Activated T-helper 17 cell treated with anti-CD3 and anti-CD28 coated beads, Interleukin-2, amount 50 U/mL, for 72 hours (primary cell): Measurements from ENCODE around the gene FOXA1. TPM values are rescaled to one million over a fixed set of nuclear protein-coding genes. Genes with fewer than 3 reads are reported as not detected.
"Not testable (repeated sequence)": the region's sequence is repeated elsewhere in the genome, so short reads cannot be mapped to it uniquely, and the experiment has no call there.

Experiments used
- ATAC-seq: fragments of 150-1000 bp; cut with Tn5 transposase; replicated peaks from 2 replicates; pipeline ENCODE4 v1.10.0; 2021; ENCODE audit warnings: mild to moderate bottlenecking, moderate library complexity
- H3K27ac Mint-ChIP-seq: one replicate; pipeline ENCODE4 v1.8.0; 2022; ENCODE audit warnings: mixed read lengths
- H3K27me3 Mint-ChIP-seq: one replicate; pipeline ENCODE4 v1.8.0; 2022; ENCODE audit warnings: mixed read lengths
- H3K36me3 Mint-ChIP-seq: one replicate; pipeline ENCODE4 v1.8.0; 2022; ENCODE audit warnings: low read depth, mild to moderate bottlenecking, mixed read lengths
- H3K4me1 Mint-ChIP-seq: one replicate; pipeline ENCODE4 v1.8.0; 2022; ENCODE audit warnings: mixed read lengths
- H3K4me3 Mint-ChIP-seq: one replicate; pipeline ENCODE4 v1.8.0; 2022; ENCODE audit warnings: mild to moderate bottlenecking, mixed read lengths
- H3K9me3 Mint-ChIP-seq: one replicate; pipeline ENCODE4 v1.8.0; 2022; ENCODE audit warnings: mixed read lengths
- total RNA-seq, 2 donors: library from RNA; stranded (reverse); gene quantifications; one replicate each; pipeline ENCODE4 v1.2.3, GENCODE V29; 2022

FOXA1 gene
- total RNA-seq, 2 donors from 2014 or later: 0.21 TPM; not detected in 1

DNA sequence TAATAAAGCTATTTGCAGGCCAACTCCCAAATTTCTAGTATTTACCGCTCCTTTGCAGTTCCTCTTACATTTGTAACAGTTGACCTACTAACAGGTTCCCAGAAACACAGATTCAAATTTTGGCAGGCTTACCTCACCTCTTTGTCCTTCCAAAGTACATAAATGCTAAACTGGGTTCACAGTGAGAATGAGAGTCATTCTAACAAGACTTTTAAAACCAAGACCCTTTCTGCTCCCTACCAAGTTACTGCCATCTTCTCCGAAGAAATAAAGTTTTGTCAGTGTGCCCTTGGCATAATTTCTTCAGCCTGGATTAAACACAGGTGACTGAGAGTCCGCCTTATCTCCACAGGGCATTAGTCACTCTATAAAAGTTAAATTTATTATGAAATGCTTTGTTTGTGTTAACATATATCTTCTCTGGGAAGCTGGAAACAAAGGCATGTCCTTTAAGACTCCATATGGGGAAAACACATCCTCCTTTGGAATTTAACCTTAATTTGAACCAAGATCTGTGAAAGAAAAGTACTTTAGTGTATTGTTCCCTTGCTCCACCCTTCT, 28.2 kb downstream of the FOXA1 start:
- peaks cover 5% of the 10 kb centered on the region for H3K27me3 Mint-ChIP-seq
- H3K36me3 Mint-ChIP-seq: no peaks in the 10 kb centered on the region
- no peak overlapping the region for H3K27ac Mint-ChIP-seq
- H3K4me3 Mint-ChIP-seq: no peak overlapping the region
- no peaks in the 10 kb centered on the region for H3K9me3 Mint-ChIP-seq
- ATAC-seq: no peak
- H3K4me1 Mint-ChIP-seq: no peaks in the 10 kb centered on the region

- Mint-ChIP-seq H3K27ac (no peak overlapping the region), H3K4me3 (no peak overlapping the region), H3K27me3 (peaks cover 3% of the 10 kb centered on the region), H3K9me3 (no peaks in the 10 kb centered on the region), H3K4me1 (no peaks in the 10 kb centered on the region), H3K36me3 (no peaks in the 10 kb centered on the region)
- ATAC-seq: no peak
Observed at GRCh38 chr14:37565550-37565949, 29.5 kb downstream of the FOXA1 start.

DNA sequence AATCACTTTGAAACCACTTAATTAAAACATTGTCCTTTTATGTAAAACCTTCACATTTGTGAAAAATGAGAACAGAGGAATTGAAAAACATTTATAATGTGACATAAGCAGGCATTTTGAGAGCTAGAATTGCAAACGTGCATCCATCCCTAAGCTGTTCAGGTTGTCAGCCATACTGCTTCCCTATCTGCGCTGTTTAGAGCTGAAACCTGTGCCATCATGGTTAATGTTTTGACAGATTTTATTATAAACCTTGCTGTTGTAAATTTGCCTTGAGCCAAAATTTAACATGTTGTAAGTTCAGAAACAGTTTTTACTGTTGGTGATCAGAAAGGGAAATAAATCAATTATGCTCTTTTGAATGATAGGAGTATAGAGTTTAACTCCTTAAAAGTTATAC, 31.9 kb downstream of the FOXA1 start:
- no peak overlapping the region for H3K27ac Mint-ChIP-seq
- no peaks in the 10 kb centered on the region for H3K27me3 Mint-ChIP-seq
- H3K36me3 Mint-ChIP-seq: no peaks in the 10 kb centered on the region
- H3K4me3 Mint-ChIP-seq: no peak overlapping the region
- no peaks in the 10 kb centered on the region for H3K4me1 Mint-ChIP-seq
- ATAC-seq: no peak
- H3K9me3 Mint-ChIP-seq: no peaks in the 10 kb centered on the region

- Mint-ChIP-seq H3K36me3 (no peaks in the 10 kb centered on the region), H3K27me3 (no peaks in the 10 kb centered on the region), H3K4me1 (no peaks in the 10 kb centered on the region), H3K27ac (no peak overlapping the region), H3K9me3 (peaks cover 9% of the 10 kb centered on the region), H3K4me3 (no peak overlapping the region)
- ATAC-seq: no peak
Observed at GRCh38 chr14:37559386-37559785, 35.7 kb downstream of the FOXA1 start.

DNA sequence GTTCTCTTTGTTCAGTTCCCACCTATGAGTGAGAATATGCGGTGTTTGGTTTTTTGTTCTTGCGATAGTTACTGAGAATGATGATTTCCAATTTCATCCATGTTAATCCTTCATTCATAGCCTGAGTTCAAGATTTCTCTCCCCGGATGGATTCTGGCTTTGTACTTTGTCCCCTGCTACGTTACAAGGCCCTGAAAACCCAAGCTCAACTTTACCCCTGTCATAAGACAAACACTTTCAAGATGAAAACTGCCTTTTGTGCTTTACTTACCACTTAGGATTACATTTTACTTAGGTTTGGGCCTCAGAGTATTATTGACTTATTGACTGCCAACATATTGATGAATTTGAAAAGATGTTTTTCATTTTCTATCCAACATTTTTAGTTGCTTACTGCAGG, 36.3 kb downstream of the FOXA1 start:
- no peak overlapping the region for H3K27ac Mint-ChIP-seq
- ATAC-seq: no peak
- H3K36me3 Mint-ChIP-seq: no peaks in the 10 kb centered on the region
- H3K4me1 Mint-ChIP-seq: no peaks in the 10 kb centered on the region
- H3K9me3 Mint-ChIP-seq: peaks cover 14% of the 10 kb centered on the region
- no peaks in the 10 kb centered on the region for H3K27me3 Mint-ChIP-seq
- H3K4me3 Mint-ChIP-seq: no peak overlapping the region

- not testable (repeated sequence) for H3K27ac Mint-ChIP-seq, ATAC-seq, H3K36me3 Mint-ChIP-seq, H3K27me3 Mint-ChIP-seq, H3K4me3 Mint-ChIP-seq, H3K4me1 Mint-ChIP-seq
- H3K9me3 Mint-ChIP-seq: peaks cover 17% of the 10 kb centered on the region
Observed at GRCh38 chr14:37555596-37555995, 39.5 kb downstream of the FOXA1 start.

DNA sequence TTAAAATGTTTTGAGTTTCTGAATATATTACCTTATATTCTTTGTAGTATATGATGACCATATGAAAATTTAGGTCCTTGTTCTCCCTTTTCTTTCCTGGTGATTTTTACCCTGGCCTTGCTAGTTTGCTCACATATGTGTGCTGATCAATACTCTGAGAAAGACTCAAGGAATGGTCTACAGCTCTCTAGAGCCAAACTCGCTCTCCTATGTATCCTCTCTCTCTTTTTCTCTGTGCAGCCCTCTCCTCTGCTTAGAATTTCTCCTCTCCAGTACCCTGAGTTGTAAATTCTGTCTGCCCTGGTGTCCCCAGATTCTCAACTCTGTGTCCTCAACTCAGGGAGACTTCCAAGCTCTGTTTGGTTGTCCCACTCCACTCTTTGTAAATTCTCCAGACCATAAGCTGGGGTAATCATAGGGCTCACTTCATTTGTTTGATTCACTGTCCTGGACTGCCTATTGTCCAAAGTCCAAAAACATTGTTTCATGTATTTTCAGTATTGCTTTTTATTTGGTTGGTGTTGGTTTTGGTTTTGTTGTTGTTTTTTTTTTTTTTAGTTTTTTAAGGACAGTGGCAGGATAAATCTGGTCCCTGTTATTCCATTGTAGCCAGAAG, 41.0 kb downstream of the FOXA1 start:
- H3K4me3 Mint-ChIP-seq: no peak overlapping the region
- ATAC-seq: no peak
- no peaks in the 10 kb centered on the region for H3K27me3 Mint-ChIP-seq
- no peaks in the 10 kb centered on the region for H3K36me3 Mint-ChIP-seq
- H3K27ac Mint-ChIP-seq: no peak overlapping the region
- no peaks in the 10 kb centered on the region for H3K4me1 Mint-ChIP-seq
- peaks cover 17% of the 10 kb centered on the region for H3K9me3 Mint-ChIP-seq

GRCh38 chr14:37551119-37551518, 43.9 kb downstream of the FOXA1 start:
- no peak for ATAC-seq
- Mint-ChIP-seq H3K4me3 (no peak overlapping the region), H3K27me3 (no peaks in the 10 kb centered on the region), H3K36me3 (no peaks in the 10 kb centered on the region), H3K4me1 (no peaks in the 10 kb centered on the region), H3K27ac (no peak overlapping the region), H3K9me3 (peaks cover 9% of the 10 kb centered on the region)

GRCh38 chr14:37550511-37550910, 44.5 kb downstream of the FOXA1 start:
- no peak overlapping the region for H3K4me3 Mint-ChIP-seq
- no peaks in the 10 kb centered on the region for H3K4me1 Mint-ChIP-seq
- H3K9me3 Mint-ChIP-seq: peaks cover 9% of the 10 kb centered on the region
- H3K27ac Mint-ChIP-seq: no peak overlapping the region
- no peaks in the 10 kb centered on the region for H3K27me3 Mint-ChIP-seq
- no peak for ATAC-seq
- H3K36me3 Mint-ChIP-seq: no peaks in the 10 kb centered on the region

- Mint-ChIP-seq H3K9me3 (no peaks in the 10 kb centered on the region), H3K4me1 (no peaks in the 10 kb centered on the region), H3K4me3 (no peak overlapping the region), H3K36me3 (no peaks in the 10 kb centered on the region), H3K27ac (no peak overlapping the region), H3K27me3 (no peaks in the 10 kb centered on the region)
- ATAC-seq: no peak
Observed at GRCh38 chr14:37546621-37547447, 48.2 kb downstream of the FOXA1 start.

DNA sequence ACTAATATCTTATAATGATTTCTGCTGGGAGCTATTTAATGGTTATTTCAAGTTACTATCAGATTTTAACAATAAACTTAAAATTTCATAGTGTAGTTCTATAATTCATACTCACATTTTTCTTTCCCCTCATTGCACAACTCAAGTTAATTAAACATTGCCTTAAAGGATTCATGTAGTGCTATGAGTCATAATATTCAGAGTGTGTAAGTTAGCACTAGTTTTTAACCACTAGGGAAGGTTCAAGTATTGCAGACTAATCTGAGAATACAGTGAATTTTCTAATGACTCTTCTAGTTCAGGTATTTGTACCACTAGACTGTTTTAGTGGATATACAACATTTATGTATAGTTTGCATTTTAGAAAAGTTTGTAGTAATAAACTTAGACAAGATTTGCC, 49.9 kb downstream of the FOXA1 start:
- no peaks in the 10 kb centered on the region for H3K4me1 Mint-ChIP-seq
- no peaks in the 10 kb centered on the region for H3K9me3 Mint-ChIP-seq
- H3K27me3 Mint-ChIP-seq: no peaks in the 10 kb centered on the region
- no peak overlapping the region for H3K27ac Mint-ChIP-seq
- H3K36me3 Mint-ChIP-seq: no peaks in the 10 kb centered on the region
- ATAC-seq: no peak
- H3K4me3 Mint-ChIP-seq: no peak overlapping the region

DNA sequence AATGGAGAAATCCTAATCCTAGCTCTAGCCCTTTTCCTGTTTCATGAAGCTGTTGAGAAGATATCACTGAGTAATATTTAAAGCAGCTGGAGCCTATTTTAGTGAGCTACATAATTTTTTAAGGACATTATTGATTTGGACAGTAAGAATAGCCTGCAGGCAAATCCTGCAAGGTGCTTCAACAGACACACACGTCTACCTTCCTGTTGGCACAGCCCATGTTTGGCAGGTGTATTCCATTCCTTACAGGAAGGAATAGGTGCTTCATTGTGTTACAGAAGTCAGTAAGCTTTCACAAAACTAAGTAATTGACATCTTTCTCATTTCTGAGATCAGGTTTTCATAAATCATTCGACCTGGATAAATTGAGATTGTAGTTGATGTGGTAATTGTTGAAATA, 50.6 kb downstream of the FOXA1 start:
- H3K36me3 Mint-ChIP-seq: no peaks in the 10 kb centered on the region
- H3K27ac Mint-ChIP-seq: no peak overlapping the region
- no peaks in the 10 kb centered on the region for H3K4me1 Mint-ChIP-seq
- H3K9me3 Mint-ChIP-seq: peaks cover 1% of the 10 kb centered on the region
- no peak for ATAC-seq
- H3K4me3 Mint-ChIP-seq: no peak overlapping the region
- H3K27me3 Mint-ChIP-seq: no peaks in the 10 kb centered on the region

DNA sequence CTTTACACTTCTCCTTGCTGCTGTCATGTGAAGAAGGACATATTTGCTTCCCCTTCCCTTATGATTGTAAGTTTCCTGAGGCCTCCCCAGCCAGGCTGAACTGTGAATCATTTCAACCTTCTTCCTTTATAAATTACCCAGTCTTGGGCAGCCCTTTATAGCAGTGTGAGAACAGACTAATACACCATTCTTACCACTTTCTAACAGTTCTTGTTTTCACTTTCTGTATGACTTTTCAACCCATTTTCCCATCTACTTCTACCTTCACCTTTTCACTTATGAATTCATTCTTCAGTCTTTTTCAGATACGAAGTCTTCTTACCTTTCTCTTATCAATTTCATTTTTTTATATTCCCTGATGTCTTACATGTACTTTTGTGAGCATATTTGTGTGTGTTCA, 55.1 kb downstream of the FOXA1 start:
- Mint-ChIP-seq H3K9me3 (peaks cover 8% of the 10 kb centered on the region), H3K4me1 (no peaks in the 10 kb centered on the region), H3K36me3 (no peaks in the 10 kb centered on the region), H3K27me3 (no peaks in the 10 kb centered on the region), H3K27ac (no peak overlapping the region), H3K4me3 (no peak overlapping the region)
- ATAC-seq: no peak
